Body of pancreas (tissue), 4 donors: Measurements from ENCODE around the gene GALM. TPM values are rescaled to one million over a fixed set of nuclear protein-coding genes. Genes with fewer than 3 reads are reported as not detected.

ENCODE experiments used
- ATAC-seq: fragments of 150-250 bp; one replicate; pipeline ENCODE4 v1.9.1; 2016
- DNase-seq, 4 donors: peaks; one replicate each; pipeline ENCODE4 v3.0.0-alpha.2; 2019
- H3K27ac ChIP-seq, 4 donors: fragments of 200-600 bp; sonication (generic); 1 replicate in 3 of 4; 2 replicates in 1 of 4; pipeline versions ENCODE4 v1.5.1 to v1.6.1; 2016 to 2019; ENCODE audit warnings: mild to moderate bottlenecking in 1 of 4, mixed read lengths in 1 of 4, moderate library complexity in 1 of 4
- H3K27me3 ChIP-seq, 2 donors: fragments of 200-600 bp; sonication (generic); one replicate each; pipeline ENCODE4 v1.6.0; 2016; ENCODE audit warnings: mild to moderate bottlenecking in 1 of 2
- H3K36me3 ChIP-seq, 2 donors: fragments of 200-600 bp; sonication (generic); replicated peaks in 1 of 2; 2 replicates each; pipeline ENCODE4 v1.5.1; 2016; ENCODE audit warnings: low read depth in 2 of 2; ENCODE audit not compliant: insufficient read depth in 1 of 2
- H3K4me1 ChIP-seq: fragments of 200-600 bp; sonication (generic); one replicate; pipeline ENCODE4 v1.6.0; 2016
- H3K4me3 ChIP-seq, 2 donors: fragments of 200-600 bp; sonication (generic); 1 replicate in 1 of 2; 2 replicates in 1 of 2; pipeline ENCODE4 v1.5.1; 2016 to 2019
- H3K9me3 ChIP-seq, 3 donors: fragments of 200-600 bp; sonication (generic); 1 replicate in 2 of 3; 2 replicates in 1 of 3; pipeline ENCODE4 v1.5.1; 2016
- POLR2A ChIP-seq, 3 donors: fragments of 450-650 bp; IDR thresholded peaks; one replicate each; pipeline ENCODE4 v1.6.1; 2016; ENCODE audit warnings: antibody characterized with exemption in 3 of 3, mild to moderate bottlenecking in 2 of 3
- WGBS, 2 donors: methylation state at CpG; one replicate each; pipeline ENCODE4 v1.1.5; 2017; 5-methylcytosine and 5-hydroxymethylcytosine counted together
- intact Hi-C: fragments of 100-400 bp; cut with DNase I; formaldehyde crosslinking; loops from one replicate; pipeline ENCODE4 v1.15.1; 2023
- total RNA-seq, 2 donors: library from RNA; depleted of rRNA; stranded (reverse); fragments of >200 nt; gene quantifications; one replicate each; pipeline ENCODE4 v1.1.0, GENCODE V29; 2016
- TF ChIP-seq, protein P1 (sequence below), 7 experiments: fragments of 450-650 bp in 4 of 7; fragments of 200-600 bp in 3 of 7; sonication (generic) in 3 of 7; IDR thresholded peaks; one replicate each; pipeline ENCODE4 v1.5.1; 2016 to 2019; ENCODE audit warnings: antibody characterized with exemption in 7 of 7

GALM gene
- total RNA-seq, 2 donors from 2014 or later: 7.5 to 20.4 TPM

DNA sequence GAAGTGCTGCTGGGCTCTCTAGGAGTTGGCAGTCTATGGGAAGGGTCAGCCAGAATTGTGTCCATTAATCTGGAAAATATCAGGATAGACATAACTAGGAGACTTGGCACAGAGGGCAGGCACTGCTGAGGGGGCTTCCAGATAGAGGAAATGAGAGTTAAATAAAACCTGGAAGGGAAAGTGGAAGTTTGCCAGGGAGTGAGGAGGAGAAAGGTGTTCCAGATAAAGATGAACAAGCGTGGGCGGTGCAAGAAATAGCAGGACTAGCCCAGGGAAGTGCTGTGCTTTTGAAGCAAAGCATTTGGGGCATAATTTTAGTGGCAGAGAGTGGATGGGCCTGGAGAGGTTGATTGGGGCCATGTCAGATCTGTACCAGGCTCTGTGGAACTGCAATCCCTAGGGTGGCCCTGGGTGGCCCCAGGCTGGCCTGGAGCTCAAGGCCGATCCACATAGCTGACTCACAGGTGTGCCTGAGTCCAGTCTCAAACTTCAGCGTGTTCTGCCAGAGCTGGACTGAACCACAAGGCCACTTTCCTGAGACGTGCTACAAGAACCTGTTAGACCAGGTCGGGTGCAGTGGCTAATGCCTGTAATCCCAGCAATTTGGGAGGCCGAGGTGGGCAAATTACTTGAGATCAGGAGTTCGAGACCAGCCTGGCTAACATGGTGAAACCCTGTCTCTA, 26.9 kb downstream of the GALM start:
- ATAC-seq (peak; percentile 98), DNase-seq (peak; percentile 94 to 95 (median 94))
- peak overlapping the region; percentile 12 to 83 (median 77) for H3K27ac ChIP-seq

DNA sequence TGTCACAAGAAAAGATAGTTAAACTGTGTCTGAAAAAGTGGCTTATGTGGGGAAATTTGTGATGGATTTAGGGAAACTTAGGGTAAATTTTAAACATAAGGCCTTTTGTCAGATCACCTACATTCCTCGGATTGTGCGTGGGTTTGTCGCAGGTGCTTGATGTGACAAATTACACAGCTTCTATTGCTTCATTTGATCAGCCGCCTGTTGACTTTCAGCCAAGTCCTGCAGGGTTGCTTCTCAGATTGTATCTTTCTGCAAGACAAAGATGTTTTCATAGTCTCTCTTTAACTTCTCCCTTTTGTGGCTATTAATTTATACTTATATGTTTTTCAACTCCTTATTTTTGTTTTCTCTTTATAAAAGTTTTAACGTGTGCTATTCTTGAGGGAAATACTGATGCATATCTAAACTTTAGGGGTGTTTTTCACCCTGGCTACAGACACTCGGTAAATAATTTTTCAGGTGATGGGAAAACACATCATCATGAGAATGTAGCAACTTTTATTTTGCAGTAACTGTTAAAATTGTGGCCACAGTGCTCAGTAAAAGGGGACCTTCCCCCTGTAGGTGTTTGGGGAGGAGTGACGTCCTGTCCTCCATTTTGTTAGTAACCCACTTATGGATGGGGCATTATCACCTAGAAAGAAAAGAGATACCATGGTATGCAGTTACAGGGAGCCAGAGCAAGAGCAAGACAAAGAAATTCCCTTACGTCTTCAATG, 31.4 kb downstream of the GALM start:
- H3K4me3 ChIP-seq: no peak overlapping the region
- H3K4me1 ChIP-seq: peaks cover 55% of the 10 kb centered on the region
- H3K27ac ChIP-seq: peak overlapping the region in 3 of 4 donors; percentile 42 to 68 (median 63)
- no peaks in the 10 kb centered on the region for H3K9me3 ChIP-seq
- intact Hi-C loops: no loop called here
- WGBS, 2 donors: 39 to 42% methylated on average over 8 of the region's 8 CpGs
- DNase-seq (peak; percentile 55 to 82 (median 77)), ATAC-seq (no peak)
- TF ChIP-seq POLR2A (IDR thresholded peaks at IDR 0.05): no peak
- TF ChIP-seq, protein P1, sequence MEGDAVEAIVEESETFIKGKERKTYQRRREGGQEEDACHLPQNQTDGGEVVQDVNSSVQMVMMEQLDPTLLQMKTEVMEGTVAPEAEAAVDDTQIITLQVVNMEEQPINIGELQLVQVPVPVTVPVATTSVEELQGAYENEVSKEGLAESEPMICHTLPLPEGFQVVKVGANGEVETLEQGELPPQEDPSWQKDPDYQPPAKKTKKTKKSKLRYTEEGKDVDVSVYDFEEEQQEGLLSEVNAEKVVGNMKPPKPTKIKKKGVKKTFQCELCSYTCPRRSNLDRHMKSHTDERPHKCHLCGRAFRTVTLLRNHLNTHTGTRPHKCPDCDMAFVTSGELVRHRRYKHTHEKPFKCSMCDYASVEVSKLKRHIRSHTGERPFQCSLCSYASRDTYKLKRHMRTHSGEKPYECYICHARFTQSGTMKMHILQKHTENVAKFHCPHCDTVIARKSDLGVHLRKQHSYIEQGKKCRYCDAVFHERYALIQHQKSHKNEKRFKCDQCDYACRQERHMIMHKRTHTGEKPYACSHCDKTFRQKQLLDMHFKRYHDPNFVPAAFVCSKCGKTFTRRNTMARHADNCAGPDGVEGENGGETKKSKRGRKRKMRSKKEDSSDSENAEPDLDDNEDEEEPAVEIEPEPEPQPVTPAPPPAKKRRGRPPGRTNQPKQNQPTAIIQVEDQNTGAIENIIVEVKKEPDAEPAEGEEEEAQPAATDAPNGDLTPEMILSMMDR (IDR thresholded peaks at IDR 0.05): no peak
- no peaks in the 10 kb centered on the region for H3K36me3 ChIP-seq
- H3K27me3 ChIP-seq: no peaks in the 10 kb centered on the region

More for the DNA sequence above, 26.9 kb downstream of the GALM start:
- intact Hi-C loops: no loop called here
- no peak overlapping the region for H3K4me3 ChIP-seq
- H3K9me3 ChIP-seq: no peaks in the 10 kb centered on the region
- H3K4me1 ChIP-seq: peaks cover 73% of the 10 kb centered on the region
- H3K36me3 ChIP-seq: no peaks in the 10 kb centered on the region
- WGBS, 2 donors: 18 to 33% methylated on average over 6 to 8 of the region's 8 CpGs
- H3K27me3 ChIP-seq: no peaks in the 10 kb centered on the region
- peak in 2 of 3 donors; percentile 7 to 45 for TF ChIP-seq POLR2A (IDR thresholded peaks at IDR 0.05)
- TF ChIP-seq, protein P1 (IDR thresholded peaks at IDR 0.05): peak in 3 of 7 experiments; percentile 18 to 35 (median 31)

DNA sequence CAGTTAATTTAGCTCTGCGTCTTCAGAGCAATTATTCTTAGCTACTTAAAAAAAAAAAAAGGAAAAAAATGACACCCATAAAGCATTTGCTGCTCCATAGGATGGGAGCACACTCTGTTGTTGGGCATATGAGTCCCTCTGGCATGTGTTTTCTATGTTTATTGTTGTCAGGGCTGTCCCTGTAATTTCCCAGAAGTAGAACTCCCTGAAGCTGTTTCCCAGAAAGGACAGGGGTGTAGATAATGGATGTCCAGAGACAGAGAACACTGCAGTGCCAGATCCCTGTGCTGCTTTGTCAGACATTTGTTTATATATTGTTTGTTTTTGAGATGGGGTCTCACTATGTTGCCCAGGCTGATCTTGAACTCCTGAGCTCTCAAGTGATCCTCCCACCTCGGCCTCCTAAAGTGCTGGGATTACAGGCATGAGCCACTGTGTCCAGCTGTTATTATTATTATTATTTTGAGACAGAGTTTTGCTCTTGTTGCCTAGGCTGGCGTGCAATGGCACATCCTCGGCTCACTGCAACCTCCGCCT, 32.6 kb downstream of the GALM start:
- 93 to 95% methylated on average over 5 of the region's 5 CpGs for WGBS, 2 donors
- intact Hi-C loops: no loop called here
- Histone ChIP-seq H3K36me3 (no peaks in the 10 kb centered on the region), H3K4me3 (no peak overlapping the region), H3K4me1 (peaks cover 42% of the 10 kb centered on the region), H3K27me3 (no peaks in the 10 kb centered on the region), H3K27ac (no peak overlapping the region), H3K9me3 (no peaks in the 10 kb centered on the region)
- DNase-seq (no peak), ATAC-seq (no peak)
- TF ChIP-seq, protein P1 (IDR thresholded peaks at IDR 0.05): no peak
- no peak for TF ChIP-seq POLR2A (IDR thresholded peaks at IDR 0.05)

GRCh38 chr2:38700113-38700785, 34.3 kb downstream of the GALM start:
- H3K27ac ChIP-seq: peak overlapping the region in 2 of 4 donors; percentile 1 to 19
- no peaks in the 10 kb centered on the region for H3K9me3 ChIP-seq
- TF ChIP-seq, protein P1 (IDR thresholded peaks at IDR 0.05): no peak
- TF ChIP-seq POLR2A (IDR thresholded peaks at IDR 0.05): no peak
- H3K4me1 ChIP-seq: peaks cover 41% of the 10 kb centered on the region
- no peaks in the 10 kb centered on the region for H3K27me3 ChIP-seq
- no peak overlapping the region for H3K4me3 ChIP-seq
- intact Hi-C loops: no loop called here
- ATAC-seq (no peak), DNase-seq (no peak)
- 58 to 62% methylated on average over 9 of the region's 9 CpGs for WGBS, 2 donors
- H3K36me3 ChIP-seq: no peaks in the 10 kb centered on the region
